NT2/D1 (cell line): ENCODE measurements around the gene SLC19A2.
"Not testable (repeated sequence)": the region's sequence is repeated elsewhere in the genome, so short reads cannot be mapped to it uniquely, and the experiment has no call there.

Experiments used
- DNase-seq: peaks from one replicate; pipeline ENCODE4 v3.0.0-alpha.2; 2011; ENCODE audit warnings: low read depth, low spot score
- H3K27me3 ChIP-seq: 2 replicates; pipeline ENCODE4 v1.6.0; 2011; ENCODE audit warnings: mild to moderate bottlenecking; ENCODE audit not compliant: insufficient read length, insufficient read depth
- H3K36me3 ChIP-seq: 2 replicates; pipeline ENCODE4 v1.6.1; 2011; ENCODE audit warnings: mild to moderate bottlenecking, low read length, mixed read lengths; ENCODE audit not compliant: insufficient read depth, insufficient read length
- H3K4me1 ChIP-seq: 2 replicates; pipeline ENCODE4 v1.5.1; 2011; ENCODE audit not compliant: insufficient read depth, insufficient read length
- H3K4me3 ChIP-seq: 2 replicates; pipeline ENCODE4 v1.5.1; 2011; ENCODE audit warnings: low read depth; ENCODE audit not compliant: insufficient read length
- H3K9ac ChIP-seq: 2 replicates; pipeline ENCODE4 v1.6.0; 2011; ENCODE audit warnings: low read depth; ENCODE audit not compliant: insufficient read length
- H3K9me3 ChIP-seq: 2 replicates; pipeline ENCODE4 v1.5.1; 2011; ENCODE audit warnings: mild to moderate bottlenecking, low read length; ENCODE audit not compliant: insufficient read depth
- SUZ12 ChIP-seq: IDR thresholded peaks from 2 replicates; pipeline ENCODE4 v1.6.1; 2011; ENCODE audit not compliant: insufficient read length, insufficient read depth; ENCODE audit errors: extremely low read depth
- YY1 ChIP-seq: IDR thresholded peaks from 2 replicates; pipeline ENCODE4 v1.6.1; 2011; ENCODE audit not compliant: insufficient read length, insufficient read depth
- ZNF274 ChIP-seq: IDR thresholded peaks from 2 replicates; pipeline ENCODE4 v1.6.1; 2011; ENCODE audit warnings: mild to moderate bottlenecking, low read depth, low read length

The SLC19A2 gene

DNA sequence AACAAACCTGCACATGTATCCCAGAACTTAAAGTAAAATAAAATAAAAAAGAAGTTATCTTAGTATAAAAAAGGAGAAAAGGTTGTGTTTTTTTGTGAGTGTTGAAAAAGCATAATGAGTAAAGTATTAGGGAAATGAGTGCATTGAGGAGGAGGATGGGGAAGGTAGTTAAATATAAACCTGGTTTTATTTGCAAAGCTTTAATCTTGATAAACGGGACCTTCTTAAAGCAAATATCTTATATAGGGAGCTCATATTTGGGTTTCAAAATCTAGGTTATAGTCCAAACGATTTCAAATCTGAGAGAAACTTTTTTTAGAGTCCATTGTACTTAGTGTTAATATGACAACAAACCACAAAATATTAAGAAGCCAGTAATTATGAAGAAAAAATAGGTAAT lies 21.7 kb upstream of the SLC19A2 start:
- no peak for DNase-seq
- H3K4me1 ChIP-seq = no peaks in the 10 kb centered on the region
- no peak for TF ChIP-seq SUZ12
- TF ChIP-seq ZNF274 = no peak
- no peak for TF ChIP-seq YY1
- H3K4me3 ChIP-seq = no peak overlapping the region
- no peaks in the 10 kb centered on the region for H3K9me3 ChIP-seq
- no peaks in the 10 kb centered on the region for H3K27me3 ChIP-seq
- no peaks in the 10 kb centered on the region for H3K36me3 ChIP-seq
- no peak overlapping the region for H3K9ac ChIP-seq

DNA sequence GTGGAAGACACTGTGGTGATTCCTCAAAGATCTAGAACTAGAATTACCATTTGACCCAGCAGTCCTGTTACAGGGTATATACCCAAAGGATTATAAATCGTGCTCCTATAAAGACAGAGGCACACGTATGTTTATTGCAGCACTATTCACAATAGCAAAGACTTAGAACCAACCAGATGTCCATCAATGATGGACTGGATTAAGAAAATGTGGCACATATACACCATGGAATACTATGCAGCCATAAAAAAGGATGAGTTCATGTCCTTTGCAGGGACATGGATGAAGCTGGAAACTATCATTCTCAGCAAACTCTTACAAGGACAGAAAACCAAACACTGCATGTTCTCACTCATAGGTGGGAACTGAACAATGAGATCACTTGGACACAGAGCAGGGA lies 17.9 kb upstream of the SLC19A2 start:
- H3K9me3 ChIP-seq, DNase-seq, H3K4me3 ChIP-seq, H3K9ac ChIP-seq, H3K4me1 ChIP-seq, H3K27me3 ChIP-seq, H3K36me3 ChIP-seq: not testable (repeated sequence)

DNA sequence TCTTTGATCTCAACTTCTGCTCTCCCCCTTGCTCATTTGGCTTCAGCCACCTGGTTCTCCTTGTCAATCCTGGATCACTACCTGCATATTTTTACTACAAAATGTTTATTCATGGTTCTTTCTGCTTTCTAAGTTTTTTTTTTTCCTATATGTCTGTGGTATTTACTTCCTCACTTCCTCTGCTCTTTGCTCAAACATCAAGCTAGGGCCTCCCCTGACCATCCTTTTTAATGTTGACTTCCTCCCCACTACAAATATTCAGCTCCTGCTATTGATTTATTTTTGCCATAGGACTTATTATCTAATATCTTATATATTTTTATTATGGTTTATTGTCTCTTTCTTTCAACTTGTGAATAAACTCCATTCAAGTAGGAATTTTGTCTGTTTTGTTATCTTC lies 14.1 kb upstream of the SLC19A2 start:
- H3K36me3 ChIP-seq = no peaks in the 10 kb centered on the region
- no peaks in the 10 kb centered on the region for H3K4me1 ChIP-seq
- no peak overlapping the region for H3K9ac ChIP-seq
- no peaks in the 10 kb centered on the region for H3K27me3 ChIP-seq
- DNase-seq = no peak
- H3K4me3 ChIP-seq = no peak overlapping the region
- TF ChIP-seq YY1 (no peak), SUZ12 (no peak), ZNF274 (no peak)
- no peaks in the 10 kb centered on the region for H3K9me3 ChIP-seq

DNA sequence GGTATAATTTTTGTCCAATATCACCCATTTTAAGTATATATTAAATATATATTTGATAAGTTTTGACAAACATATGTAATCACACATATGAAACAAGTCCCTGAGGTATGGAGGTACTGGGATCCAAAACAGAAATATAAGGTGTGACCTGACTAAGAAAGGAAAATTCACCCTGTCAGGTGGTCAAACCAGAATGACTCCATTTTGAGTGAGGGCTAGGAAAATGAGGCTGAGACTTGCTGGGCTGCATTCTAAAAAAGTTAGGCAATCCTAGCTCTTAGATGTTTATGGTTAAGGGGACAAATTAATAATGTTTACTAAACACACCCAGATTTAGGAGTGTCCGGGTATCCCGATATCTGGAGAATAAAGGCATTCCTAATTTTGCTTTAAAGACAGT lies 11.6 kb upstream of the SLC19A2 start:
- Histone ChIP-seq H3K4me3 (no peak overlapping the region), H3K4me1 (no peaks in the 10 kb centered on the region), H3K9ac (no peak overlapping the region), H3K36me3 (no peaks in the 10 kb centered on the region), H3K27me3 (no peaks in the 10 kb centered on the region), H3K9me3 (no peaks in the 10 kb centered on the region)
- DNase-seq = no peak
- TF ChIP-seq YY1 (no peak), ZNF274 (no peak), SUZ12 (no peak)

DNA sequence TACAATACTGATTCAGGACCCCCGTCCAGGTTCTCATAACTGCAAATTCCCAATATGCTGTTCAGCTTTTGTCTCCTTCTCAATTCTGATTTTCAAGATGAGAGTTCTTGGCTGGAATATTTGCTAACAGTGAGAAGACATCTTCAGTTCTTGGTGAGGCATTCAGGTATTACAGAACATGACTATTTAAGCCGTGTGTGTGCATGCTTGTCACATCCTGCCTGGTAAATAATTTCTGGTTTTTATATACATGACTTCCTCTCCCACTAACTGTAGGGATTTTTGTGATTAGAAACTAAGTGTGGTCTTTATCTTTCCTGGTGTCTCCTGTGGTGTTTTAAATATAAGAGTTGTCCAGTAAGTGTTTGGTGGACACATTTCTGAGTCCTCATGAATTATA lies 10.2 kb upstream of the SLC19A2 start:
- no peak overlapping the region for H3K4me3 ChIP-seq
- no peak overlapping the region for H3K9ac ChIP-seq
- no peaks in the 10 kb centered on the region for H3K27me3 ChIP-seq
- TF ChIP-seq YY1 (no peak), SUZ12 (no peak), ZNF274 (no peak)
- no peaks in the 10 kb centered on the region for H3K36me3 ChIP-seq
- no peak for DNase-seq
- H3K9me3 ChIP-seq = no peaks in the 10 kb centered on the region
- no peaks in the 10 kb centered on the region for H3K4me1 ChIP-seq

DNA sequence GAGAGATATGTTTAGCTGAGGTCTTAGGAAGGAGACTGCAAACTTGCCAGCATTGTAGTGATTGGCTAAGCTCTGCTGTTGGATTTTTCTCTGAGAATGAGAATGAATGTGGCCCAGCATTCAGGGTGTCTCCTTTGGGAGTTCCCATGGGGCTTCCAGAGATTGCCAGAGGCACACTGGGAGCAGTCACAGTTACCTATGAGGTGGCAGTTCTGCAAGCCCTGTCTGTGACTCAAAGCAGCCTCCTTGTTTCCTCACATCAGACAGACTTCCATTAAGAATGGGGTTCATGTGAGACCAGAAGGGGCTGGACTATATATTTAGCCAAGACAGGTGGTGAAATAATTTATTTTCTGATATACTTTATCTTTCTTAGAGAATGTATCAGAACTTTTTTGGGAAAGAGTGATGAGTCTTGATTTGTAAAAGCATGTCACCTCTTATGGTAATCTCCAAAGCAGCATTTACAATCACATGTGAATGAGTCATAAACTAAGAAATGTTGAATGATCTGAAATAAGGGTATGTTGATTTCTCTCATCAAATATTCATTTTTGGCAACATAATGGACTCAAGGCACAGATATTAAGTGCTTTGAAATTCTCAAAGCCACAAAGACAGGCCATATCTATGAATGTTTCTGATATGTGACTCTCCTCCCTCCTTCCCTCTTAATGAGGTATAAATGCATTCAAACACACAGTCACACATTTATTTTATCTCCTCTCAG lies 9.5 kb upstream of the SLC19A2 start:
- no peak for DNase-seq
- Histone ChIP-seq H3K9me3 (no peaks in the 10 kb centered on the region), H3K9ac (no peak overlapping the region), H3K4me1 (no peaks in the 10 kb centered on the region), H3K4me3 (no peak overlapping the region), H3K36me3 (no peaks in the 10 kb centered on the region), H3K27me3 (no peaks in the 10 kb centered on the region)
- TF ChIP-seq SUZ12 (no peak), YY1 (no peak), ZNF274 (no peak)

DNA sequence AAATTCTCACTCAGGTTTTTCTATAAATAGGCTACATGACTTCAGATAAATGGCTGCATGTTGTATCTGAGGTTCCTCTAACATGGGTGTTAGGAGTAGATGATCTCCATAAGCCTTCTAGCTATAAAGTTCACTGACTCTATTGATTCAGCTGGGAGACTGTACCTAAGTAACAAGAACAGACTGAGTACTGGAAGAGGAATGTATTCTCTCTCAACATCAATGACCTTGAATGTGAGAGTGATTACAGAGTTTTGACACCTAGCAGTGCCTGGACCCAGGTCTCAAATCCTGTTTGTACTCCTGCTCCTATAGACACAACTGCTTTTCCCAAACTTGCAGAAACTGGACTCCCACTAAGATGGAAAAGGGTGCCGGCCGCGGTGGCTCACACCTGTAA lies 8.6 kb upstream of the SLC19A2 start:
- Histone ChIP-seq H3K9ac (no peak overlapping the region), H3K9me3 (no peaks in the 10 kb centered on the region), H3K4me3 (no peak overlapping the region), H3K4me1 (no peaks in the 10 kb centered on the region), H3K36me3 (no peaks in the 10 kb centered on the region), H3K27me3 (no peaks in the 10 kb centered on the region)
- TF ChIP-seq ZNF274 (no peak), SUZ12 (no peak), YY1 (no peak)
- DNase-seq = no peak
